Measurements from ENCODE around the gene PRLR.

DNA sequence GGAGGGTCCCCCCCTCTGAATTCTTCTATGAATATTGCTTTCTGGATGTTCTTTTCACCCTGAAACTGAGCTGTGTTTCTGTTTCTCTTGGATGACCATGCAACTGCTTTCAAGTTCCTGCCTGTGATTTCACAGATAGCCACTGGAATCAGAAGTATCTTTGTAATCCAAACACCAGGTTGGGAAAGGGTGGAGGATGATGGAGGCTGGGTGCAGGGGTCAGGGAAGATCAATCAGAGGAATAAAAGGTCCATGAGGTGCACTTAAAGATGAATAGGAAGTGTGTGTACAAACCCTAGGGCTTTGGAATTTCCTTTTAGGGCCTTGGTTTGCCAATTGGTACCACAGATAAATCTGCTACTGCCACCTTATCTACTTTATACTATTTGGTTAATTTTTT, 114.4 kb downstream of the PRLR start:
- TF ChIP-seq, protein P1, sequence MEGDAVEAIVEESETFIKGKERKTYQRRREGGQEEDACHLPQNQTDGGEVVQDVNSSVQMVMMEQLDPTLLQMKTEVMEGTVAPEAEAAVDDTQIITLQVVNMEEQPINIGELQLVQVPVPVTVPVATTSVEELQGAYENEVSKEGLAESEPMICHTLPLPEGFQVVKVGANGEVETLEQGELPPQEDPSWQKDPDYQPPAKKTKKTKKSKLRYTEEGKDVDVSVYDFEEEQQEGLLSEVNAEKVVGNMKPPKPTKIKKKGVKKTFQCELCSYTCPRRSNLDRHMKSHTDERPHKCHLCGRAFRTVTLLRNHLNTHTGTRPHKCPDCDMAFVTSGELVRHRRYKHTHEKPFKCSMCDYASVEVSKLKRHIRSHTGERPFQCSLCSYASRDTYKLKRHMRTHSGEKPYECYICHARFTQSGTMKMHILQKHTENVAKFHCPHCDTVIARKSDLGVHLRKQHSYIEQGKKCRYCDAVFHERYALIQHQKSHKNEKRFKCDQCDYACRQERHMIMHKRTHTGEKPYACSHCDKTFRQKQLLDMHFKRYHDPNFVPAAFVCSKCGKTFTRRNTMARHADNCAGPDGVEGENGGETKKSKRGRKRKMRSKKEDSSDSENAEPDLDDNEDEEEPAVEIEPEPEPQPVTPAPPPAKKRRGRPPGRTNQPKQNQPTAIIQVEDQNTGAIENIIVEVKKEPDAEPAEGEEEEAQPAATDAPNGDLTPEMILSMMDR (IDR thresholded peaks at IDR 0.05) = no peak
- TF ChIP-seq ZFX (IDR thresholded peaks at IDR 0.05; ENCODE audit: borderline replicate concordance) = no peak

All from 22Rv1 (cell line).